SK-N-MC (cell line): ENCODE results near the gene FJX1.

Experiments used
- EZH2 ChIP-seq: fragments of 200-600 bp; sonication (generic); IDR thresholded peaks from one replicate; pipeline ENCODE4 v1.6.1; 2017; ENCODE audit warnings: antibody characterized with exemption
- POLR2AphosphoS5 ChIP-seq: IDR thresholded peaks from 2 replicates; pipeline ENCODE4 v1.6.1; 2012; ENCODE audit warnings: mild to moderate bottlenecking, low read depth, low read length, borderline replicate concordance

GRCh38 chr11:35662649-35663407, 44.6 kb downstream of the FJX1 start, which contains the start of gene TRIM44:
- TF ChIP-seq EZH2 (no peak), POLR2AphosphoS5 (peak; percentile 58)
